HepG2 (cell line): ENCODE data around the gene PIK3CA. TPM values are rescaled to one million over a fixed set of nuclear protein-coding genes. Genes with fewer than 3 reads are reported as not detected.
A peak's percentile ranks its signal among the peaks of the same experiment; 100 is the strongest.

Source experiments
- ADNP ChIP-seq: sonication (generic); formaldehyde crosslinking; IDR thresholded peaks from 2 replicates; pipeline ENCODE4 v1.4.0; 2020; ENCODE audit warnings: missing genetic modification reagents
- ATF2 ChIP-seq: sonication (generic); formaldehyde crosslinking; IDR thresholded peaks from 2 replicates; pipeline ENCODE4 v1.4.0; 2020; ENCODE audit warnings: missing genetic modification reagents
- CHD2 ChIP-seq: IDR thresholded peaks from 2 replicates; pipeline ENCODE4 v1.6.1; 2011; ENCODE audit warnings: low read depth, low read length, improper control_type of control experiment
- DMTF1 ChIP-seq: sonication (generic); formaldehyde crosslinking; IDR thresholded peaks from 2 replicates; pipeline ENCODE4 v1.4.0; 2020; ENCODE audit warnings: mild to moderate bottlenecking, missing genetic modification reagents
- GABPA ChIP-seq, 2 experiments: IDR thresholded peaks; 2 replicates each; pipeline ENCODE4 v1.6.1; 2011 to 2016; ENCODE audit warnings: low read depth in 2 of 2, low read length in 1 of 2, missing biosample characterization in 1 of 2, missing genetic modification characterization in 1 of 2
- MAZ ChIP-seq, 2 experiments: sonication (generic) in 1 of 2; formaldehyde crosslinking in 1 of 2; IDR thresholded peaks; 2 replicates each; pipeline versions ENCODE4 v1.5.0 to v1.6.1; 2012 to 2020; ENCODE audit warnings: low read depth in 2 of 2, mild to moderate bottlenecking in 2 of 2, borderline replicate concordance in 1 of 2, improper control_type of control experiment in 1 of 2, low read length in 1 of 2, missing genetic modification reagents in 1 of 2, moderate library complexity in 1 of 2
- MTF1 ChIP-seq: sonication (generic); formaldehyde crosslinking; IDR thresholded peaks from 2 replicates; pipeline ENCODE4 v1.5.0; 2020; ENCODE audit warnings: missing genetic modification reagents
- NR1H2 ChIP-seq: sonication (generic); formaldehyde crosslinking; IDR thresholded peaks from 2 replicates; pipeline ENCODE4 v1.8.1; 2022; ENCODE audit warnings: low read depth, missing genetic modification reagents, borderline replicate concordance
- NR2F1 ChIP-seq, 2 experiments: fragments of 450-650 bp in 1 of 2; formaldehyde crosslinking in 1 of 2; IDR thresholded peaks; 2 replicates each; pipeline versions ENCODE4 v1.5.0 to v1.6.1; 2016 to 2020; ENCODE audit warnings: mild to moderate bottlenecking in 1 of 2, missing compliant biosample characterization in 1 of 2, missing genetic modification reagents in 1 of 2, moderate library complexity in 1 of 2
- PAX8 ChIP-seq: sonication (generic); formaldehyde crosslinking; IDR thresholded peaks from 2 replicates; pipeline ENCODE4 v1.8.0; 2022; ENCODE audit warnings: mild to moderate bottlenecking, missing genetic modification reagents, borderline replicate concordance
- REXO4 ChIP-seq: sonication (generic); formaldehyde crosslinking; IDR thresholded peaks from 2 replicates; pipeline ENCODE4 v1.8.0; 2022; ENCODE audit warnings: missing genetic modification reagents, mild to moderate bottlenecking, borderline replicate concordance
- RFXANK ChIP-seq: IDR thresholded peaks from 2 replicates; pipeline ENCODE4 v1.6.1; 2016
- SP5 ChIP-seq: IDR thresholded peaks from 2 replicates; pipeline ENCODE4 v1.6.1; 2016; ENCODE audit warnings: low read depth, borderline replicate concordance
- TCF7L2 ChIP-seq: IDR thresholded peaks from 2 replicates; pipeline ENCODE4 v1.6.1; 2011; ENCODE audit warnings: mild to moderate bottlenecking, low read depth, low read length, moderate library complexity
- ZFP1 ChIP-seq: IDR thresholded peaks from 2 replicates; pipeline ENCODE4 v1.6.1; 2016
- ZIK1 ChIP-seq: sonication (generic); formaldehyde crosslinking; IDR thresholded peaks from 2 replicates; pipeline ENCODE4 v1.5.0; 2020; ENCODE audit warnings: mild to moderate bottlenecking, low read depth, missing genetic modification reagents, borderline replicate concordance
- ZNF235 ChIP-seq: sonication (generic); formaldehyde crosslinking; IDR thresholded peaks from 2 replicates; pipeline ENCODE4 v1.8.1; 2023; ENCODE audit warnings: mild to moderate bottlenecking, missing genetic modification reagents, borderline replicate concordance
- ZNF75D ChIP-seq: sonication (generic); formaldehyde crosslinking; IDR thresholded peaks from 2 replicates; pipeline ENCODE4 v1.8.1; 2023; ENCODE audit warnings: missing genetic modification reagents, mild to moderate bottlenecking, borderline replicate concordance
- ZSCAN22 ChIP-seq: sonication (generic); formaldehyde crosslinking; IDR thresholded peaks from 2 replicates; pipeline ENCODE4 v1.4.0; 2020; ENCODE audit warnings: mild to moderate bottlenecking, missing genetic modification reagents
- polyA plus RNA-seq, 8 experiments: library from polyadenylated mRNA; depleted of rRNA in 3 of 8; stranded (reverse) in 7 of 8; unstranded in 1 of 8; fragments of >200 nt; fragmentation: Illumina TruSeq in 4 of 8; extraction: Trizol in 4 of 8; gene quantifications; 2 replicates each; pipeline versions ENCODE4 v1.2.1 to v1.2.3, GENCODE V29; 2011 to 2016; ENCODE audit warnings: low read depth in 4 of 8, missing spikeins in 1 of 8, mixed read lengths in 1 of 8; ENCODE audit not compliant: insufficient read depth in 1 of 8
- total RNA-seq, 5 experiments: library from RNA; depleted of rRNA; stranded (reverse); fragments of >200 nt; fragmentation: Illumina TruSeq; extraction: Trizol; gene quantifications; 2 replicates each; pipeline ENCODE4 v1.2.3, GENCODE V29; 2016; ENCODE audit warnings: low read depth in 1 of 5
- TF ChIP-seq, protein P1 (sequence below): sonication (generic); formaldehyde crosslinking; conservative IDR thresholded peaks from 2 replicates; pipeline ENCODE4 v1.4.0; 2020; ENCODE audit warnings: missing genetic modification reagents
- TF ChIP-seq, protein P2 (sequence below): sonication (generic); formaldehyde crosslinking; IDR thresholded peaks from 2 replicates; pipeline ENCODE4 v1.8.0; 2023; ENCODE audit warnings: mild to moderate bottlenecking, missing genetic modification reagents
- TF ChIP-seq, protein P3 (sequence below): sonication (generic); formaldehyde crosslinking; IDR thresholded peaks from 2 replicates; pipeline ENCODE4 v1.9.0; 2021; ENCODE audit warnings: missing genetic modification reagents, mild to moderate bottlenecking, borderline replicate concordance

Gene PIK3CA
- total and polyA plus RNA-seq, 2 of the 13 experiments (the other 11 are each of a cell fraction or from before 2014, with no cell fraction given) = 5.7 to 11.4 TPM

DNA sequence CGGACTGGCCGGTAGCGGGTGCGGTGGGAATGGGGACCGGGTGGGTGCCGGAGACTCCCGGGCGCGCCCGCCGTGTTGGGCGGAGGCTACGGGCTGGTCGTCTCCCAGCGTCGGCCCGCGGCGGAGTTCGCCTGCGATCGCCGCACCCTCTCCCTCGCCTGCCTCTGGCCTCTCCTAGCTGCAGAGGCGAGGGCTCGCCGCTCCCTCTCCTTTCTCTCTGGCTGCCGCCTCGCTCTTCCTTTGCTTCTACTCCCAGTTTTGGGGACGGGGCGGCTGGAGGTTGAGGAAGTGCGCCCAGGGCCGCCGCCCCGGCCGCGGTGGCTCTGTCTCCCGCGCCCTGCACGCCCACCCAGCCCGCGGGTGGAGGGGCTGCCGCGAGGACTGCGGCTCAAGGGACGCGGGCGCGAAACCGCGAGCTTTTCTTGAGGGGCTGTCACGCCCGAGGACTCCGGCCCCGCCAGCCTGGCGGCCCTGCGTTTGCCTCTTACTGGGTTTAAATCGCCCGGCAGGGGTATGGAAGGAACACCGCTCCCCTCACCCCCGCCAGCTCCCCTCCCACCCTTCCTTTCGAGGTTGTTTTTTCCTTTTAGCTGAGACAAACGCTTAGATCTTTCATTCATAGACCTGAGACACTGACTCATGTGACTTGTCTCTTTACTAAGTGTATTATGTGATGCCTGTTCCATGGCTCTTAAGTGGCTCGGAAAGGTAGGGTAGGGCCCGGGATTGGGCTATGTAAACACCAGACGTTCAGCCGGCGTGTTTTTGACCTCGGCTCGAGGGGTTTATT, 654 bp downstream of the PIK3CA start (continued):
- TF ChIP-seq, protein P1, sequence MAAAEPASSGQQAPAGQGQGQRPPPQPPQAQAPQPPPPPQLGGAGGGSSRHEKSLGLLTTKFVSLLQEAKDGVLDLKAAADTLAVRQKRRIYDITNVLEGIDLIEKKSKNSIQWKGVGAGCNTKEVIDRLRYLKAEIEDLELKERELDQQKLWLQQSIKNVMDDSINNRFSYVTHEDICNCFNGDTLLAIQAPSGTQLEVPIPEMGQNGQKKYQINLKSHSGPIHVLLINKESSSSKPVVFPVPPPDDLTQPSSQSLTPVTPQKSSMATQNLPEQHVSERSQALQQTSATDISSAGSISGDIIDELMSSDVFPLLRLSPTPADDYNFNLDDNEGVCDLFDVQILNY (CRISPR knock-in tag) = no peak; the same call in 1 of the 2 replicates
- TF ChIP-seq CHD2 (no peak), RFXANK (no peak), ADNP (CRISPR knock-in tag) (no peak), GABPA (IDR thresholded peaks at IDR 0.05; ENCODE audit: low read depth, low read length) (no peak), GABPA (CRISPR knock-in tag; IDR thresholded peaks at IDR 0.05; ENCODE audit: low read depth) (no peak), NR2F1 (CRISPR knock-in tag; IDR thresholded peaks at IDR 0.05) (no peak), ZIK1 (0 out of 2 replicates have a peak, but pooled peaks have one; percentile 21), TCF7L2 (no peak), ZNF235 (no peak), ZFP1 (no peak), MTF1 (CRISPR knock-in tag) (no peak), REXO4 (CRISPR knock-in tag) (no peak), ATF2 (CRISPR knock-in tag) (no peak), NR1H2 (CRISPR knock-in tag) (no peak), SP5 (no peak), ZSCAN22 (no peak), ZNF75D (CRISPR knock-in tag) (no peak), PAX8 (CRISPR knock-in tag) (no peak), MAZ (IDR thresholded peaks at IDR 0.05; ENCODE audit: borderline replicate concordance, low read depth, low read length) (no peak), MAZ (CRISPR knock-in tag; IDR thresholded peaks at IDR 0.05; ENCODE audit: low read depth) (no peak; the same call in 1 of the 2 replicates), DMTF1 (CRISPR knock-in tag) (no peak)
- TF ChIP-seq, protein P2, sequence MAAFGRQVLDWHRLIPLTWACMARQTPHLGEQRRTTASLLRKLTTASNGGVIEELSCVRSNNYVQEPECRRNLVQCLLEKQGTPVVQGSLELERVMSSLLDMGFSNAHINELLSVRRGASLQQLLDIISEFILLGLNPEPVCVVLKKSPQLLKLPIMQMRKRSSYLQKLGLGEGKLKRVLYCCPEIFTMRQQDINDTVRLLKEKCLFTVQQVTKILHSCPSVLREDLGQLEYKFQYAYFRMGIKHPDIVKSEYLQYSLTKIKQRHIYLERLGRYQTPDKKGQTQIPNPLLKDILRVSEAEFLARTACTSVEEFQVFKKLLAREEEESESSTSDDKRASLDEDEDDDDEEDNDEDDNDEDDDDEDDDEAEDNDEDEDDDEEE (CRISPR knock-in tag) = no peak
- TF ChIP-seq, protein P3, sequence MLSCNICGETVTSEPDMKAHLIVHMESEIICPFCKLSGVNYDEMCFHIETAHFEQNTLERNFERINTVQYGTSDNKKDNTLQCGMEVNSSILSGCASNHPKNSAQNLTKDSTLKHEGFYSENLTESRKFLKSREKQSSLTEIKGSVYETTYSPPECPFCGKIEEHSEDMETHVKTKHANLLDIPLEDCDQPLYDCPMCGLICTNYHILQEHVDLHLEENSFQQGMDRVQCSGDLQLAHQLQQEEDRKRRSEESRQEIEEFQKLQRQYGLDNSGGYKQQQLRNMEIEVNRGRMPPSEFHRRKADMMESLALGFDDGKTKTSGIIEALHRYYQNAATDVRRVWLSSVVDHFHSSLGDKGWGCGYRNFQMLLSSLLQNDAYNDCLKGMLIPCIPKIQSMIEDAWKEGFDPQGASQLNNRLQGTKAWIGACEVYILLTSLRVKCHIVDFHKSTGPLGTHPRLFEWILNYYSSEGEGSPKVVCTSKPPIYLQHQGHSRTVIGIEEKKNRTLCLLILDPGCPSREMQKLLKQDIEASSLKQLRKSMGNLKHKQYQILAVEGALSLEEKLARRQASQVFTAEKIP (CRISPR knock-in tag) = no peak
